K562 (cell line): ENCODE results near the gene ASPHD1. TPM values are rescaled to one million over a fixed set of nuclear protein-coding genes. Genes with fewer than 3 reads are reported as not detected.

ENCODE experiments used
- CBX8 ChIP-seq: fragments of 200-600 bp; sonication (generic); IDR thresholded peaks from 2 replicates; pipeline ENCODE4 v1.6.1; 2012; ENCODE audit warnings: borderline replicate concordance, mixed run types, low read depth, mild to moderate bottlenecking, moderate library complexity, mixed read lengths, low read length, control low read depth, inconsistent platforms; ENCODE audit not compliant: poor library complexity, severe bottlenecking; ENCODE audit errors: extremely low read depth
- ILF3 ChIP-seq: fragments of 450-650 bp; IDR thresholded peaks from 2 replicates; pipeline ENCODE4 v1.6.1; 2018; ENCODE audit warnings: antibody characterized with exemption, mild to moderate bottlenecking, moderate library complexity, borderline replicate concordance
- MCM3 ChIP-seq: fragments of 450-650 bp; IDR thresholded peaks from 2 replicates; pipeline ENCODE4 v1.6.1; 2016
- NFXL1 ChIP-seq: fragments of 450-650 bp; formaldehyde crosslinking; IDR thresholded peaks from 2 replicates; pipeline ENCODE4 v1.4.0; 2021; ENCODE audit warnings: mild to moderate bottlenecking
- PHF8 ChIP-seq: fragments of 200-600 bp; sonication (generic); IDR thresholded peaks from 2 replicates; pipeline ENCODE4 v1.6.1; 2012; ENCODE audit warnings: mixed run types, mild to moderate bottlenecking, inconsistent platforms, low read length, moderate library complexity, borderline replicate concordance
- POLR2B ChIP-seq: fragments of 450-650 bp; IDR thresholded peaks from 2 replicates; pipeline ENCODE4 v1.6.1; 2018; ENCODE audit warnings: low read depth; ENCODE audit not compliant: partially characterized antibody
- TCFL5 ChIP-seq: fragments of 250-450 bp; sonication (Bioruptor Pico); conservative IDR thresholded peaks from 2 replicates; pipeline ENCODE4 v1.6.1; 2021; ENCODE audit warnings: mild to moderate bottlenecking, moderate library complexity, matching md5 sums
- TFAM ChIP-seq: fragments of 250-450 bp; sonication (Bioruptor Pico); conservative IDR thresholded peaks from 2 replicates; pipeline ENCODE4 v1.5.0; 2021; ENCODE audit warnings: mild to moderate bottlenecking, moderate library complexity
- THAP12 ChIP-seq: fragments of 250-450 bp; sonication (Bioruptor Pico); IDR thresholded peaks from 2 replicates; pipeline ENCODE4 v1.9.0; 2021; ENCODE audit warnings: mild to moderate bottlenecking, inconsistent platforms
- TSC22D4 ChIP-seq: fragments of 450-650 bp; IDR thresholded peaks from 2 replicates; pipeline ENCODE4 v1.6.1; 2016; ENCODE audit warnings: missing genetic modification characterization, missing biosample characterization, control low read depth
- ZBTB1 ChIP-seq: sonication (generic); formaldehyde crosslinking; IDR thresholded peaks from 2 replicates; pipeline ENCODE4 v1.8.1; 2023; ENCODE audit warnings: missing genetic modification reagents, low read depth, mild to moderate bottlenecking, borderline replicate concordance
- ZNF212 ChIP-seq: fragments of 450-650 bp; formaldehyde crosslinking; IDR thresholded peaks from 2 replicates; pipeline ENCODE4 v1.4.0; 2020; ENCODE audit warnings: mild to moderate bottlenecking
- ZNF232 ChIP-seq: sonication (generic); formaldehyde crosslinking; IDR thresholded peaks from 2 replicates; pipeline ENCODE4 v1.8.0; 2022; ENCODE audit warnings: mild to moderate bottlenecking, missing genetic modification reagents
- ZNF398 ChIP-seq: fragments of 250-450 bp; sonication (Bioruptor Pico); IDR thresholded peaks from 2 replicates; pipeline ENCODE4 v1.8.0; 2021; ENCODE audit warnings: moderate library complexity, mild to moderate bottlenecking, inconsistent platforms
- ZNF449 ChIP-seq: fragments of 250-450 bp; sonication (Bioruptor Pico); IDR thresholded peaks from 2 replicates; pipeline ENCODE4 v1.8.0; 2022; ENCODE audit warnings: moderate library complexity, mild to moderate bottlenecking, inconsistent platforms
- ZNF592 ChIP-seq: fragments of 450-650 bp; IDR thresholded peaks from 2 replicates; pipeline ENCODE4 v1.6.1; 2017; ENCODE audit warnings: antibody characterized with exemption, mild to moderate bottlenecking
- ZSCAN32 ChIP-seq: fragments of 450-650 bp; formaldehyde crosslinking; IDR thresholded peaks from 2 replicates; pipeline ENCODE4 v1.4.0; 2020; ENCODE audit warnings: mild to moderate bottlenecking, moderate library complexity
- polyA plus RNA-seq, 8 experiments: library from polyadenylated mRNA; depleted of rRNA in 4 of 8; stranded (reverse) in 5 of 8; unstranded in 3 of 8; fragments of >200 nt; fragmentation: Nextera tagmentation in 2 of 8; fragmentation: Illumina TruSeq in 1 of 8; extraction: Ambion mirVana in 2 of 8; extraction: Trizol in 1 of 8; gene quantifications; 2 replicates each; pipeline versions ENCODE4 v1.2.1 to v1.2.3, GENCODE V29; 2011 to 2014; ENCODE audit warnings: inconsistent platforms in 1 of 8, missing spikeins in 1 of 8
- total RNA-seq, 7 experiments: library from RNA; depleted of rRNA in 6 of 7; stranded (reverse); fragments of >200 nt in 6 of 7; fragmentation: Illumina TruSeq in 2 of 7; extraction: Trizol in 2 of 7; gene quantifications; 2 replicates each; pipeline versions ENCODE4 v1.2.1 to v1.2.3, GENCODE V29; 2011 to 2021; ENCODE audit warnings: low replicate concordance in 1 of 7

The ASPHD1 gene
- total and polyA plus RNA-seq, 9 of the 15 experiments (the other 6 are each of a cell fraction or from before 2014, with no cell fraction given): 0.03 to 0.70 (median 0.24) TPM; not detected in 5

GRCh38 chr16:29862884-29863668, 37.2 kb upstream of the ASPHD1 start, which contains the start of gene CDIPT (continued):
- TF ChIP-seq ZNF592 (no peak; the same call in 1 of the 2 replicates), NFXL1 (no peak), MCM3 (no peak), ZNF212 (CRISPR knock-in tag) (no peak), PHF8 (peak; percentile 60; the same call in 1 of the 2 replicates), TSC22D4 (tag) (no peak), POLR2B (no peak), CBX8 (no peak), TCFL5 (CRISPR knock-in tag) (no peak), ZNF398 (no peak), ZNF232 (no peak), ZNF449 (CRISPR knock-in tag) (no peak), TFAM (CRISPR knock-in tag) (no peak), THAP12 (peak; percentile 99), ZBTB1 (CRISPR knock-in tag) (peak; percentile 54; the same call in 1 of the 2 replicates), ILF3 (no peak), ZSCAN32 (CRISPR knock-in tag) (no peak)
